ENCODE data around the gene LIPH.
"Not testable (repeated sequence)": the region's sequence is repeated elsewhere in the genome, so short reads cannot be mapped to it uniquely, and the experiment has no call there.

LIPH gene

GRCh38 chr3:185479373-185479945, 72.9 kb downstream of the LIPH start:
- DNase-seq: no peak

- no peak for DNase-seq
These were observed 75.1 kb downstream of the LIPH start for GRCh38 chr3:185477316-185477715.

GRCh38 chr3:185474922-185475321, 77.5 kb downstream of the LIPH start:
- not testable (repeated sequence) for DNase-seq

- no peak for DNase-seq
These were observed 79.0 kb downstream of the LIPH start for GRCh38 chr3:185473290-185473815.

- no peak for DNase-seq
These were observed 82.1 kb downstream of the LIPH start for GRCh38 chr3:185470323-185470722.

- DNase-seq: no peak
These were observed 82.8 kb downstream of the LIPH start for GRCh38 chr3:185469542-185469941.

GRCh38 chr3:185466123-185466522, 86.3 kb downstream of the LIPH start:
- DNase-seq: not testable (repeated sequence)

GRCh38 chr3:185465471-185465870, 86.9 kb downstream of the LIPH start:
- no peak for DNase-seq

GRCh38 chr3:185460719-185461350, 91.6 kb downstream of the LIPH start:
- DNase-seq: no peak

GRCh38 chr3:185460309-185460708, 92.1 kb downstream of the LIPH start:
- no peak for DNase-seq

- no peak for DNase-seq
These were observed 95.0 kb downstream of the LIPH start for GRCh38 chr3:185457376-185457775.
